Measurements from ENCODE around the gene VKORC1.
"Not testable (repeated sequence)": the region's sequence is repeated elsewhere in the genome, so short reads cannot be mapped to it uniquely, and the experiment has no call there.

Gene VKORC1

DNA sequence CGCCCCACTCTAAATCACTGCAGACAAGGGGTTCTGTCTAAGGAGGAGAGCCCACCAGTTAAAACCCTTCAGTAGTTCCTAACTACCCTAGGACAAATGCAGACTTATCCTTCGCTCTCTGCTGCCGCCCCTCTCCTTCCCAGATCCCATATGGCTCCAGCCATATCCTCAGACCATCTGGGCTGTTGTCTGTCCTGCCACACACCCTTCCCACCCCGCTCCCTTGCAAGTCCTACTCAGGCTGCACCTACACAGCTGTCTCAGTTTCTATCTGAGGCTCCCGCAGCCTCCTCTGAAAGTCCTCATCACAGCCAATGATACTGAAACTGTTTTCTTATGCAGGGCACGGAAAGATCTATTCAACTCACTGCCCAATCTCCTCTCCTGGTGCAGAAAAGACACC is 12.9 kb upstream of the VKORC1 start:
- DNase-seq (ENCODE audit: low read depth in 2 of 2, low spot score in 1 of 2) = no peak

DNA sequence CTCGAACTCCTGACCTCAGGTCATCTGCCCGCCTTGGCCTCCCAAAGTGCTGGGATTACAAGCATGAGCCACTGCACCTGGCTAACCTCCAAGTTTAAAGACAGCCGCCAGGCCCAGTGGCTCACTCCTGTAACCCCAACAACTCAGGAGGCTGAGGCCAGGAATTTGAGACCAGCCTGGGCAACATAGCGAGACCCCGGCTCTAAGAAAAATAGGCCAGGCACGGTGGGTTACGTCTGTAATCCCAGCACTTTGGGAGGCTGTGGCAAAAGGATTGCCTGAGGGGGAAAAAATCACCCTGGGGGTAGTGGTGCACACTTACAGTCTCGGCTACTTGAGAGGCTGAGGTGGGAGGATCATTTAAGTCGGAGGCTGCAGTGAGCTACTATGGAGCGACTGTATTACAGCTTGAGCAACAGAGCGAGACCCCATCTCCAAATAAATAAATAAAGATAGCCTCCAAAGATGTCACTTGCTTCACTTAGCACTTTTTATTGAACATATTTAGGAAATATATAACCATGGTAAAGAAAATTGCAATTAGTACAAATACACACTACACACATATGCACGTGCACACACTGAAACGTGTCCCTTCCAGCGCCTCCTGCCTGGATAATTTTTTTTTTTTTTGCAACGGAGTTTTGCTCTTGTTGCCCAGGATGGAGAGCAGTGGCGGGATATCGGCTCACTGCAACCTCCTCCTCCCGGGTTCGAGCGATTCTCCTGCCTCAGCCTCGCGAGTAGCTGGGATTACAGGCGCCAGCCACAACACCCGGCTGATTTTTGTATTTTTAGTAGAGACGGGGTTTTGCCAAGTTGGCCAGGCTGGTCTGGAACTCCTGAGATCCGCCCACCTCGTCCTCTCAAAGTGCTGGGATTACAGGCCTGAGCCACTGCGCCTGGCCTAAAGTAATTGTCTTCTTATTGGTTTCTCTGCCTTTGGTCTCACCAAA is 12.2 kb upstream of the VKORC1 start:
- DNase-seq (ENCODE audit: low read depth in 2 of 2, low spot score in 1 of 2) = no peak

DNA sequence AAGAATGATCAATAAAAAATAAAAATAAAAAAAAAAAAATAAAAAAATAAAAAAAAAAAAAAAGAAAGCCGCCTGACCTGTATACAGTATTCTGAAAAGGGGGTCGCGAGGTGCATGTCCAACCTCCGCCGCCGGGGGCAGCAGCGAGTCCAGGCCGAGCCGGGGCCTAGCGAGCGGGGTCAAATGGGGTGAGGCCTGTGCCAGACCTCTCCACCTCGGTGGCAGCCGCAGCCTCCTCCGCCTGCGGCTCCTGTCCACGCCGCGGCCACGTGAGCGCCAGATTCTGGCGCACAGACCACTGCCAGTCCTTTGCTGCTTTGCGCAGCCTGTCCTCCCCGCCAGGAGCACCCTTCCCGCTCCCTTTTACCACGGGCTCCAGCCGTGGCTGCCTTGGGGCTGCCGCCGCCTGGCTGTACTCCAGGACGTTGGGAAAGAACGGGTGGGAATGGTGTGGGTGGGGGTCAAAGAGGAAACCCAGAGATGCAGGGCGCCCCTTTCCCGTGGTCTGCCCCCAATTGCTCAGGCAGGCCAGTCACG is 11.1 kb upstream of the VKORC1 start:
- DNase-seq (ENCODE audit: low read depth in 2 of 2, low spot score in 1 of 2) = peak; percentile 58 to 70

DNA sequence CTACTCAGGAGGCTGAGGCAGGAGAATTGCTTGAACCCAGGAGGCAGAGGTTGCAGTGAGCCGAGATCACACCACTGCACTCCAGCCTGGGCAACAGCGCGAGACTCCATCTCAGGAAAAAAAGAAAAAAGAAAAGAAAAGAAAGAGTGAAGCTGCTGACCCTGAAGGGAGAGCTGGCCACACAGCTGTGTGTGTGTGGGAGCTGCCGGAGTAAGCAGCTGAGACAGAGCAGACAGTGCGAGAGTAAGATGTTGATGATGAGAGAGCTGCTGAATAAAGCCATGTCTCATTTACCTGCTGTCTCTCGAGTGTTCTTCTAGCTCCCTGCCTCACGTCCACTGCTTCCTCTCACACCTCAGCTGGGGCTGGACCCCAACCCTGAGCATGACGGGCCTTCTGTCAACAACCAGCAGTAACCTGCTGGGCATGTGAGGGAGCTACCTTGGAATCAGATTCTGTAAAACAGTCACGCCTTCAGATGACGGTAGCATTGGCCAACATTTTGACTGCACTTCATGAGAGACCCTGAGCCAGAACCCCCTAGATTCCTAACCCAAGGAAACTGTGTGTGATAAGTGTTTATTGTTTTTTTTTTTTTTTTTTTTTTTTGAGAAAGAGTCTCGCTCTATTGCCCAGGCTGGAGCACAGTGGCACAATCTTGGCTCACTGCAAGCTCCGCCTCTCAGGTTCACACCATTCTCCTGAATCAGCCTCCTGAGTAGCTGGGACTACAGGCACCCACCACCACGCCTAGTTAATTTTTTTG is 6.5 kb upstream of the VKORC1 start:
- DNase-seq (ENCODE audit: low read depth in 2 of 2, low spot score in 1 of 2) = not testable (repeated sequence)

DNA sequence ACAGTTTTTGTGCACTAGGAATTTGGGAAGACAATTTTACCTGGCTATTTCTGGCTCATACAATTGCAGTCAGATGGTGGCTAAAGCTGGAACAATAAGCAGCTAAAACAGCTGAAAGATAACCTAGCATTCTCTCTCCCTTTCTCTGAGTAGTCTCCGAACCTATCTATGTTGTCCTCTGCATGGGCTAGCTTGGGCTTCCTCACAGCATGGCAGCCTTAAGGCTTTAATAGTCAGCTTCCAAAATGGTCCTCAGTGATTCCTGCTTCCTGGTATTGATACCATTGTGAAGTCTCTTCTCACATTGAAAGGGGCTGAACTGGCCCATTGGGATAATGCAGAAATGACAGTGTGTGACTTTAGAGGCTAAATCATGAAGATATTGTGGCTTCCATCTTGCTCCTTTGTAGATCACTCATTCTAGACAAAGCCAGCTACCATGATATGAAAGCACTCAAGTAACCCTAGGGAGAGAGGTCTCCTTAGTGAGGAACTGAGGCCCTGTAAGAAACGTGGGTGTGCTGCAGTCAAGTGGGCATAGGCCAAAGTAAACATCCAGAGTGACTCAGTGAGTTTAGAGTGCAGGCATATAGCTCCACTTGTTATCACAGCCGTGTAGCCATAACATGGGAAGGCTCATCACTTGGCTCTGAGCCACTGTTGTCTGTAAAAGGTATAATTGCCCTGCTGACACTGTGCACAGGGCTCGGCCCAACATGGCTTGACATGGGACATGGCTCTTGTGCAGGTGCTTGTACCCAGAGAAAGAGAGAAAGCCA is 5.5 kb upstream of the VKORC1 start:
- no peak for DNase-seq (ENCODE audit: low read depth in 2 of 2, low spot score in 1 of 2)

DNA sequence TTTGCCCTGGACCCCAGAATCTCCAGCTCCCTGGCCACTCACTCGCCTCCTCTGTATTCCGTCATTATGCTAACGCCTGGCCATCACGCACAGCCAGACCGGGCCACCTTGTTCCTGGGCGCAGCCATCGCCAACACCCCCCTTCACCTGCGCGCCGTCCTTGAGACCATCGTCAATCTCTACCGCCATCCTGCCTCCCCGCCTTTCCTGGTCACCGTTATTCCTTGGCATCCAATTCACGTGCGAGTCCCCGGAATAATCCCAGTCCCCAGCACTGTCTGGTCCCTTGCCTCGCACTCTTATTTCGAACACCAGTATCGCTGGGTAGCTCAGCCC is 541 bp downstream of the VKORC1 start:
- no peak for DNase-seq (ENCODE audit: low read depth in 2 of 2, low spot score in 1 of 2)

DNA sequence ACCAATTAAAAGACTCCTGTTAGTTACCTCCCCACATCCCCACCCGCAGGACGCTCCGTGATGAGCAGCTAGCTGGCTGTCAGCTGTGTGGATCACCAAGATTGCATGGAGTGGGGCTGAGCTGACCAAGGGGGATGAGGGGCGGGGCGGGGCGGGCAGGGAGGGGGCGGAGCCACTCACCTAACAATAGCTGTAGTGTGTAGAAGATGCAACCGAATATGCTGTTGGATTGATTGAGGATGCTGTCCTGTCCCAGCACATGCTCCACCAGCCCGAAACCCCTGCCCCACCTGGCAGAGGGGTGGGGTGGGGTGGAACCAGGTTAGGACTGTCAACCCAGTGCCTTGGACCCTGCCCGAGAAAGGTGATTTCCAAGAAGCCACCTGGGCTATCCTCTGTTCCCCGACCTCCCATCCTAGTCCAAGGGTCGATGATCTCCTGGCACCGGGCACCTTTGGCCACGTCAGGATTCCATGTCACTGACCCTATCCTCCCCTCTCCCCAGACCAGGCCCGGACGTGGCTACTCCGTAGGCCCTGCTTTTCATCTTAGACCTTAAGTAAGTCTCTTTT is 1.4 kb downstream of the VKORC1 start:
- no peak for DNase-seq (ENCODE audit: low read depth in 2 of 2, low spot score in 1 of 2)

DNA sequence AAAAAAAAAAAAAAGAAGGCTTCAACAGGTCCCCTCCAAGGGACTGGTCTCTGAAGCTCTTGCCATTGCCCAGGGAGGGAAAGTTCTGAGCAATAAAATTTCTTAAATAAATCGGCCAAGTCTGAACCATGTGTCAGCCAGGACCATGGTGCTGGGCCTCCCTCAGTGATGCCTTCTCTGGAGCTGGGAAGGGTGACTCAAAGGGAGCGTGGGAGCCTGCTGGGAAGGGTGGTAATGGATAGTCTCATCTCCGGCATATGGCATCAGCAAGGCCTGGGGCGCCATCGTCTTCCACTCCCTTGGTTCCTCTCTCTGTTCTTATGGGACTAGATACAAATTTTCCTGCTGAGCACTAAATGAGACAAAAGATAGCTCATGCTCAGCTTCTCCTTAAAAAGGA is 2.3 kb downstream of the VKORC1 start:
- no peak for DNase-seq (ENCODE audit: low read depth in 2 of 2, low spot score in 1 of 2)

DNA sequence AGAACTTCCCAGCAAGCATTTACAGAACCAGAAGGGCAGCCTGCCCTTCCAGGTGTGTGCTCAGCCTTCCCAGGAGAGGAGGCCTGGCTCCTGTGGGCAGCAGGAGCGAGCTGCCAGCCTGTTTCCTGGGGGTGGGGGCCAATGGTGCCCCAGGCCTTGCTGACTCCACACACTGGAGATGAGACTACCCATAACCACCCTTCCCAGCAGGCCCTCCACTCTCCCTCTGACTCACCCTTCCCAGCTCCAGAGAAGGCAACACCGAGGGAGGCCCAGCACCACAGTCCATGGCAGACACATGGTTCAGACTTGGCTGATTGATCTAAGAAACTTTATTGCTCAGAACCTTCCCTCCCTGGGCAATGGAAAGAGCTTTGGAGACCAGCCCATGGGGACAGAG is 4.1 kb downstream of the VKORC1 start:
- DNase-seq (ENCODE audit: low read depth in 2 of 2, low spot score in 1 of 2) = no peak

DNA sequence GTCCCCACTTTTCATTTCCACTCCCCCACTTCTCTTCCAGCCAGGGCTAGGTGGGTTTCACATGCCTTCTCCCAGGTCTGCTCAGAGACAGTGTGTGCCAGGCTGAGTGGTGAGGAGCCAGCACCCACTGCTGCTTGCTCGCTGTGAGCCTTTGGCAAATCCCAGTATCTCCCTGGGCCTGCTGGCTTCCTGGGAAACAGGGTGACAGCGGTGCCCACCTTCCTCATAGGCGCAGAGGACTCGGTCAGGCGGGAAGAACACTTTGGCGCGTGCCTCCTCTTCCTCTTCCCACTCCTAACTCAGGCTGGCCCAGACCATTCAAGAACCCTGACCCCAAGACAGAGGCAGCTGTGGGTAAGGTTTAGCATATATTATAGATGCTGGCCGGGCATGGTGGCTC is 5.4 kb downstream of the VKORC1 start:
- no peak for DNase-seq (ENCODE audit: low read depth in 2 of 2, low spot score in 1 of 2)

DNA sequence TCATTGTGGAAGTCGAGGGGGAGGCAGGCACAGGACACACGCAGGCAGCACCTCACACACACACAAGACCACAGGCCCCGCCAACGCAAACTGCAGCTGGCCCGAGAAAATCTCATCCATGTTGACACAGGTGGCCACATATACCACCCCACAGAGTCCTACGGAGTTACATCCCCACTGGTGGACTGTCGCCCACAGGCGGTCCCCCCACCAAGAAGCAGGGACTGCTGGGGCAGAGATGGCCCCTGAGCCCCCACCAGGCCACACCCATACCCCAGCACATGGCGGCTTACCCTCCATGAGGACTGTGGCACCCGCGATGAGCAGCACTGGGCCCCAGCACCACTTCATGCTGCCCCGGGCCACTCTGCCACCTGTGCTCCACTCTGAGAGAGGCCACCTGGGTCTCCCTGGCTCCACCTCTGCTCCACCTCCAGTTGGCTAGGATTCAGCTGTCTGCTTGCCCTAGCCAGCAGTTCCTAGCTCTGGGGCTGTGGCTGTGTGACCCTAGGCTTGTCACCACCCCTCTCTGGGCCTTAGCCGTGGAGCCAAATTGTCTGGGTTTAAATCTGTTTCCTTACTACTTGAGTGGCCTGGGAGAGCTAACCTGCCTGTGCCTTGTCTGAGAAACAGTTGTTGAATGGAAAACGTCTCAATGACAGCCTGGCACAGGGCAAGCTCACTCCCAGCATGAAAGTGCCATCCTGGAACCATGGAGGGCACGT is 6.0 kb downstream of the VKORC1 start, which contains the start of gene PRSS53:
Gene PRSS53, minus strand, starts transcription at position 485 of the 725 bp plus-strand sequence. Its CDS starts 134 bp downstream, at position 351.
- DNase-seq (ENCODE audit: low read depth in 2 of 2, low spot score in 1 of 2) = no peak

DNA sequence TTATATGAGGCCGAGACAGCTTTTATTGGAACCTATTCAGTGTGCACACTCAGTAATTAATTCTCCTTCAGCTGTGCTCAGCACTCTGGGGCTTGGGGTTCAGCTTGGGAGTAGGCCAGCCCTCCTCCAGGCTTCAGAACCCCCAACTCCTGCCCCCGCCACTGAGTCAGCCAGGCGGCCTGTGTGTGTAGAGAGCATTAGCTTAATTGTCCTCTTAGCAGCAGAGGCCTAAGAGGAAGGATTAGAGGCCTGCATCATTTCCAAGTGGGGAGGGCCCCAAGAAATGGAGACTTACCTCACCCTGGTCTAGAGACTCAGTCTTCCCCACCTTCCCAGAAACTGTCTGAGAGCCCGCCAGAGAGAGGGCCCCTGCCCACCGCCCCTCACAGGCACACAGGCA is 6.6 kb downstream of the VKORC1 start:
- DNase-seq (ENCODE audit: low read depth in 2 of 2, low spot score in 1 of 2) = no peak

DNA sequence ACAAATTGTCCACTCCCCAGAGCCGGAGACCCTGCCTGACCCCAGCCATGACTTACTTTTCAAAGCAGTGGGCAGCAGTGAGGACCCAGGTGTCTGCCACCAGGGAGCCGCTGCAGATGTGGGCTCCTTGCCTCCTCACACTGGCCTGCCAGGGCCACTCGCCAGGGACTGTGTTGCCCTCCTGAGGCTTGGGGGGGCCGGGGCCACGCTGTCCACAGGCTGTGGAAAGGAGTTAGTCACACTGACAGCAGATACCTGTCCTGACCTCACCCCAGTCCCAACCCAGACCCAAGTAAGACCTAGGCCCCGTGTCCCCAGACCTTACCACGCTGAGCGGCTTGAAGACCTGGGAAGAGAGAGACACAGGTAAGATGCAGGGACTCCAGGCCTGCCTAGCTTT is 7.1 kb downstream of the VKORC1 start:
- DNase-seq (ENCODE audit: low read depth in 2 of 2, low spot score in 1 of 2) = no peak

DNA sequence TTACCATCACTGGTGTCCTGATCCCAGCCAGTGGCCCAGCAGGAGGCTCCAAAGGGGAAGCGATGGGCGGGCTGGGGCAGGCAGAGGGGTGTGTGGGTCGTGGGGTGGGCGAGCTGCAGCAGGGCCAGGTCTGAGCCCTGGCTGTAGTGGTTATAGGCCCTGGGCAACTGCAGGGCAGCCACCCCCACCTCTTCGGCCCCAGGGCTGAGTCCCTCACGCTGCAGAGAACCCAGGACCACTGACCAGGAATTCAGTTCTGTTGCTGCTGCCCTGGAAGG is 8.0 kb downstream of the VKORC1 start:
- no peak for DNase-seq (ENCODE audit: low read depth in 2 of 2, low spot score in 1 of 2)

DNA sequence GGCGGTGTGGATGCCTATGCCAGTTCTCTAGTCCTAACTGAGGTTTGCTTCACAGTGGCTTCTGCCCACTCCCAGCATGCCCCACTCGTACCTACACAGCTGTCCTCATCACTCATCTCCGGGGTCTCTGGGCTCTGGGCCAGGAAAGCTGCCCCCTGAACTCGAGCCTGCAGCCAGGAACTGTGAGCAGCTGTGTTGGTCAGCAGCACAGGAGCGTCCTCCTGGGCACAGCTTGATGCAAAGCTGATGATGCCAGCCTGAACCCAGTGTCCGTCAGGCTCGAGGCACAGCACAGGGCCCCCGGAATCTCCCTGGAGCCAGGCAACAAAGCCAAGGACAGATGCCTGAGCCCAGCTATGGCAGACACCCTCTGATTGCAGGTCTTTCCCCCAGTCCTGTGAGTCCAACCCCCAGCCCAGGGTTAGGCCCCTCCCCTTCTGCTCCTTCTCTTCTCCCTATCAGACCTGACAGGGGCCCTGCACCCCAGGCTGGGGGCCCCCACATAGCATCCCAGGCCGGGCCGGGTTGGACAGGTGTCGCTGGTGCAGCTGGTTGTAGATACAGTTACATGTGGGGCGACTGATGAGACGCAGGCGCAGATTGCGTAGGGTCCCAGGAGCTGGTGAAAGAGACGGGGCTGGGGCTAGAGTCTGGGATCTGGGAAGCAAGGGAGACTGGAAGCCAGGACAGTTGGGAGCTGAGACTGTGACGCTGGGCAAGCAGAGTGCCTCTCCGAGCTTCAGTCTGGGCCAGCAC is 8.5 kb downstream of the VKORC1 start:
- DNase-seq (ENCODE audit: low read depth in 2 of 2, low spot score in 1 of 2) = no peak

DNA sequence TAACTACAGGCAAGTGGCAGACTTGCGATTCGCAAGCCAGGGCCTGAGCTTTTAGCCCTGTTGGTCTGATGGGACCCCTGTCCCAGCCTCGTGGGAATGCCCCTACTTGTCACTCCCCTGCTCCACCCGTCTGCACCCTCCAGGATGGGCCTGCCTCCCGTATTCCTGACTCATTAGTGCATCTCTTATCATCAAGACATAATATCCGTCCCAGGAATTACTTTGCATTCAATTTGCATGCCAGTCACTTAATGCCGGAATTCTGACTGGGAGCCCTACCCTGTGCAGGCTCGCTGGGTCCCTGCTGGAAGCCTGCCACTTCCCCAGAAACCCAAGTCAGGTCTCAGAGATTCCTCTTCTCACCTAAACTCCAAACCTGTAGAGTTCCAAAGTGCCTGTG is 9.2 kb downstream of the VKORC1 start:
- DNase-seq (ENCODE audit: low read depth in 2 of 2, low spot score in 1 of 2) = no peak

DNA sequence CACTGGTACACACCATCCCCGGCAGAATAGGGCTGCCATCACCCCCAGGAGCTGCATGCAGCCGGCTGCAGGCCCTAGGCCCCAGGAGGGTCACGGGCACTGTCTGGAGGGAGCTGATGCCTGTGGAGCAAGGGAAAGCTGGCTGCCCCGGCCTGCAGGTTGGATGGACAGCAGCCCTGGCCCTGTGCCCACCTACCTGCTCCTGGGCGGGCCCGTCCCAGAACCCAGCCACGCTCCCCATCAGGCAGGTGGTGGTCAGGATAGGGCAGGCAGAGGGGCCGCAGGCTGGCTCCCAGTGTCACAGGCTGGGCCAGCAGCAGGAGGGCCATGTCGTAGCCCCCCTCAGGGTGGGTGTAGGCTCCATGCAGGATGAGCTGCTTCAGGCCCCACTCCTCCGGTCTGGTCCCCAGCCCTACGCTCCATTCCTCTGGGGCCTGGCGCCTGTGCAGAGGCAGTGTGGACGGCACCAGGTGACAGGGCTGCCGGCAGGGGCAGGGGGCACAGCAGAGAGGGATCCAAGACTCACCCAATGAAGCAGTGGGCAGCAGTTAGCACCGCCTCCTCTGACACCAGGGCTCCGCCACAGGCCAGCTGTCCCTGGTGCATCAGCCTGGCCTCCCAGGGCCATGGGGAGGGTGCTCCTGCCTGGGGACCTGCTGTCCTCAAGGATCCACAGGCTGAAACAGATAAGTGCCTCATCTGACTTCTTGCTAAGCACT is 9.9 kb downstream of the VKORC1 start:
- DNase-seq (ENCODE audit: low read depth in 2 of 2, low spot score in 1 of 2) = no peak

DNA sequence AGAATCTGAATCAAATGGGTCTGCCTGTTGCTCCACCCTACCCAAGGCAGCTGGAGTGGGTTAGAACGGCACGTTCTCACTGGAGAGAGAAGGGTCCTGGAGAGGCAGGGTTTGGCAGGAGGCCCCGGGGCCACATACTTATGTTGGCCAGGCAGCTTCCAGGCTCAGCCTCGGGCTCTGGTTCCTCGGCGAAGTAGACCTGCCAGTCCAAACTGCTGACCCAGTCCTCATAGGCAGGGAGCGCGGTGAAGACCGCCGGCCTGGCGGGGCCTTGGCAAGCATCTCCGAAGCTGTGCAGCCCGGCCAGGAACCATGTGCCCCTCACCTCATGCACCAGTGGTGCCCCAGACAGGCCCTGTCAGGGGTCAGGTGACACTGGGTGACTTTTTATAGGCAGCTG is 10.6 kb downstream of the VKORC1 start:
- no peak for DNase-seq (ENCODE audit: low read depth in 2 of 2, low spot score in 1 of 2)

DNA sequence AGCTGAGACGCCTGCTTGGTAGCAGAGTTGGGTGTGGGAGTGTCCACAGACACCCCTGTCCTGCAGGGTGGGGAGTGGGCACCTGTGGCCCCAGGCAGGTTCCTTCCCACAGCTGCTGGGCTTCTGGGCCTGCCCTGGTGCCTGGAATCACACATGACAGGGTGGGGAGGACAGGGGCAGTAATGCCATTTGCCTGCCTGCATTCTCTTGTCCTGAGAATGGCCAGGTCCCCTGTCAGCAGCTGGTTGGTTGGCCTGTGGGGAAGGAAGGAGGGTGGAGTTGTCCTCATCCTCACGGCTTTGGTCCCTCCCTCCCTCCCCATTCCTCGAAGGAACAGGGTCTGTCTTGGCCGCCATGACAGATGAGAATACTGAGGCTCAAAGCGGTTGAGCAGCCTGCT is 11.0 kb downstream of the VKORC1 start:
- no peak for DNase-seq (ENCODE audit: low read depth in 2 of 2, low spot score in 1 of 2)

Data from stimulated activated CD8-positive, alpha-beta memory T cell treated with anti-CD3 and anti-CD28 coated beads, Interleukin-4, amount 100 ng/mL, for 4 hours (primary cell).